ENCODE measurements around the gene WNT9A.

Gene WNT9A

GRCh38 chr1:227944090-227944930 lies 3.4 kb downstream of the WNT9A start:
- peak overlapping the region in 1 of 2 donors; percentile 43 for H3K4me3 ChIP-seq (ENCODE audit: low read depth in 1 of 2, low read length in 2 of 2)
- no peaks in the 10 kb centered on the region for H3K9me3 ChIP-seq (ENCODE audit: low read length)
- no peaks in the 10 kb centered on the region for H3K36me3 ChIP-seq (ENCODE audit: insufficient read depth, low read length)
- H3K27me3 ChIP-seq (ENCODE audit: control insufficient read depth in 1 of 2, insufficient read depth in 2 of 2, low read length in 2 of 2), result no peaks in the 10 kb centered on the region
- peak overlapping the region; percentile 71 for H3K9ac ChIP-seq (ENCODE audit: low read length)
- H3K4me1 ChIP-seq (ENCODE audit: insufficient read depth, low read length), result peaks cover 80% of the 10 kb centered on the region
- peak overlapping the region; percentile 92 for H3K27ac ChIP-seq (ENCODE audit: low read depth, low read length)

GRCh38 chr1:227943381-227944089 lies 4.2 kb downstream of the WNT9A start:
- H3K4me3 ChIP-seq (ENCODE audit: low read depth in 1 of 2, low read length in 2 of 2), result peak overlapping the region; percentile 18 to 43
- peaks cover 79% of the 10 kb centered on the region for H3K4me1 ChIP-seq (ENCODE audit: insufficient read depth, low read length)
- peak overlapping the region; percentile 92 for H3K27ac ChIP-seq (ENCODE audit: low read depth, low read length)
- no peaks in the 10 kb centered on the region for H3K36me3 ChIP-seq (ENCODE audit: insufficient read depth, low read length)
- H3K9ac ChIP-seq (ENCODE audit: low read length), result peak overlapping the region; percentile 67
- H3K9me3 ChIP-seq (ENCODE audit: low read length), result no peaks in the 10 kb centered on the region
- H3K27me3 ChIP-seq (ENCODE audit: control insufficient read depth in 1 of 2, insufficient read depth in 2 of 2, low read length in 2 of 2), result no peaks in the 10 kb centered on the region

- Histone ChIP-seq H3K27me3 (ENCODE audit: control insufficient read depth in 1 of 2, insufficient read depth in 2 of 2, low read length in 2 of 2) (no peaks in the 10 kb centered on the region), H3K36me3 (ENCODE audit: insufficient read depth, low read length) (no peaks in the 10 kb centered on the region), H3K9ac (ENCODE audit: low read length) (peak overlapping the region; percentile 67), H3K4me3 (ENCODE audit: low read depth in 1 of 2, low read length in 2 of 2) (peak overlapping the region; percentile 18 to 43), H3K4me1 (ENCODE audit: insufficient read depth, low read length) (peaks cover 76% of the 10 kb centered on the region), H3K9me3 (ENCODE audit: low read length) (no peaks in the 10 kb centered on the region), H3K27ac (ENCODE audit: low read depth, low read length) (peak overlapping the region; percentile 92)
These were observed 4.9 kb downstream of the WNT9A start for GRCh38 chr1:227942716-227943261.

- H3K27me3 ChIP-seq (ENCODE audit: control insufficient read depth in 1 of 2, insufficient read depth in 2 of 2, low read length in 2 of 2), result no peaks in the 10 kb centered on the region
- H3K9me3 ChIP-seq (ENCODE audit: low read length), result no peaks in the 10 kb centered on the region
- H3K36me3 ChIP-seq (ENCODE audit: insufficient read depth, low read length), result no peaks in the 10 kb centered on the region
- H3K9ac ChIP-seq (ENCODE audit: low read length), result peak overlapping the region; percentile 67
- H3K4me1 ChIP-seq (ENCODE audit: insufficient read depth, low read length), result peaks cover 76% of the 10 kb centered on the region
- H3K27ac ChIP-seq (ENCODE audit: low read depth, low read length), result peak overlapping the region; percentile 92
- peak overlapping the region in 1 of 2 donors; percentile 24 for H3K4me3 ChIP-seq (ENCODE audit: low read depth in 1 of 2, low read length in 2 of 2)
These were observed 5.6 kb downstream of the WNT9A start for GRCh38 chr1:227942021-227942715.

GRCh38 chr1:227941509-227942020 lies 6.2 kb downstream of the WNT9A start:
- Histone ChIP-seq H3K9ac (ENCODE audit: low read length) (no peak overlapping the region), H3K4me3 (ENCODE audit: low read depth in 1 of 2, low read length in 2 of 2) (peak overlapping the region in 1 of 2 donors; percentile 24), H3K27me3 (ENCODE audit: control insufficient read depth in 1 of 2, insufficient read depth in 2 of 2, low read length in 2 of 2) (no peaks in the 10 kb centered on the region), H3K4me1 (ENCODE audit: insufficient read depth, low read length) (peaks cover 76% of the 10 kb centered on the region), H3K36me3 (ENCODE audit: insufficient read depth, low read length) (no peaks in the 10 kb centered on the region), H3K9me3 (ENCODE audit: low read length) (no peaks in the 10 kb centered on the region), H3K27ac (ENCODE audit: low read depth, low read length) (peak overlapping the region; percentile 92)

- H3K36me3 ChIP-seq (ENCODE audit: insufficient read depth, low read length), result no peaks in the 10 kb centered on the region
- no peak overlapping the region for H3K27ac ChIP-seq (ENCODE audit: low read depth, low read length)
- no peaks in the 10 kb centered on the region for H3K27me3 ChIP-seq (ENCODE audit: control insufficient read depth in 1 of 2, insufficient read depth in 2 of 2, low read length in 2 of 2)
- no peak overlapping the region for H3K9ac ChIP-seq (ENCODE audit: low read length)
- H3K4me1 ChIP-seq (ENCODE audit: insufficient read depth, low read length), result peaks cover 69% of the 10 kb centered on the region
- H3K4me3 ChIP-seq (ENCODE audit: low read depth in 1 of 2, low read length in 2 of 2), result no peak overlapping the region
- H3K9me3 ChIP-seq (ENCODE audit: low read length), result no peaks in the 10 kb centered on the region
These were observed 6.9 kb downstream of the WNT9A start for GRCh38 chr1:227940791-227941241.

- H3K9me3 ChIP-seq (ENCODE audit: low read length), result no peaks in the 10 kb centered on the region
- H3K27ac ChIP-seq (ENCODE audit: low read depth, low read length), result no peak overlapping the region
- H3K4me3 ChIP-seq (ENCODE audit: low read depth in 1 of 2, low read length in 2 of 2), result no peak overlapping the region
- no peaks in the 10 kb centered on the region for H3K36me3 ChIP-seq (ENCODE audit: insufficient read depth, low read length)
- H3K4me1 ChIP-seq (ENCODE audit: insufficient read depth, low read length), result peaks cover 62% of the 10 kb centered on the region
- no peaks in the 10 kb centered on the region for H3K27me3 ChIP-seq (ENCODE audit: control insufficient read depth in 1 of 2, insufficient read depth in 2 of 2, low read length in 2 of 2)
- no peak overlapping the region for H3K9ac ChIP-seq (ENCODE audit: low read length)
These were observed 7.7 kb downstream of the WNT9A start for GRCh38 chr1:227939791-227940771.

- Histone ChIP-seq H3K9me3 (ENCODE audit: low read length) (no peaks in the 10 kb centered on the region), H3K36me3 (ENCODE audit: insufficient read depth, low read length) (no peaks in the 10 kb centered on the region), H3K27me3 (ENCODE audit: control insufficient read depth in 1 of 2, insufficient read depth in 2 of 2, low read length in 2 of 2) (no peaks in the 10 kb centered on the region), H3K9ac (ENCODE audit: low read length) (no peak overlapping the region), H3K4me1 (ENCODE audit: insufficient read depth, low read length) (peaks cover 59% of the 10 kb centered on the region), H3K4me3 (ENCODE audit: low read depth in 1 of 2, low read length in 2 of 2) (no peak overlapping the region), H3K27ac (ENCODE audit: low read depth, low read length) (no peak overlapping the region)
These were observed 8.6 kb downstream of the WNT9A start for GRCh38 chr1:227938911-227939790.

GRCh38 chr1:227938276-227938675 lies 9.5 kb downstream of the WNT9A start:
- H3K27ac ChIP-seq (ENCODE audit: low read depth, low read length), result no peak overlapping the region

GRCh38 chr1:227937838-227938145 lies 9.9 kb downstream of the WNT9A start:
- Histone ChIP-seq H3K36me3 (ENCODE audit: insufficient read depth, low read length) (no peaks in the 10 kb centered on the region), H3K4me1 (ENCODE audit: insufficient read depth, low read length) (peaks cover 47% of the 10 kb centered on the region), H3K27ac (ENCODE audit: low read depth, low read length) (no peak overlapping the region), H3K9ac (ENCODE audit: low read length) (no peak overlapping the region), H3K9me3 (ENCODE audit: low read length) (no peaks in the 10 kb centered on the region), H3K4me3 (ENCODE audit: low read depth in 1 of 2, low read length in 2 of 2) (no peak overlapping the region), H3K27me3 (ENCODE audit: control insufficient read depth in 1 of 2, insufficient read depth in 2 of 2, low read length in 2 of 2) (no peaks in the 10 kb centered on the region)

More at GRCh38 chr1:227938276-227938675, 9.5 kb downstream of the WNT9A start:
- H3K9me3 ChIP-seq (ENCODE audit: low read length), result no peaks in the 10 kb centered on the region
- no peaks in the 10 kb centered on the region for H3K36me3 ChIP-seq (ENCODE audit: insufficient read depth, low read length)
- no peaks in the 10 kb centered on the region for H3K27me3 ChIP-seq (ENCODE audit: control insufficient read depth in 1 of 2, insufficient read depth in 2 of 2, low read length in 2 of 2)
- H3K4me3 ChIP-seq (ENCODE audit: low read depth in 1 of 2, low read length in 2 of 2), result no peak overlapping the region
- H3K9ac ChIP-seq (ENCODE audit: low read length), result no peak overlapping the region
- peaks cover 51% of the 10 kb centered on the region for H3K4me1 ChIP-seq (ENCODE audit: insufficient read depth, low read length)

All from muscle layer of colon (tissue), 2 donors.